HG03064 (cell line): ENCODE data around the gene ZFYVE16.
"Not testable (repeated sequence)": the region's sequence is repeated elsewhere in the genome, so short reads cannot be mapped to it uniquely, and the experiment has no call there.

Source experiments
- ATAC-seq: cut with Tn5 transposase; IDR thresholded peaks from one replicate; pipeline ENCODE4 v1.9.1; 2021; ENCODE audit warnings: low read depth; ENCODE audit not compliant: unreplicated experiment

Gene ZFYVE16

GRCh38 chr5:80407735-80408483 lies at the start of gene ZFYVE16:
Gene ZFYVE16 (plus strand): TSS chr5:80408064. CDS start chr5:80434148, 26,084 bp downstream.
- peak; percentile 84 for ATAC-seq

GRCh38 chr5:80360914-80361444 lies 46.9 kb upstream of the ZFYVE16 start:
- ATAC-seq = no peak

- no peak for ATAC-seq
Observed at GRCh38 chr5:80364892-80365291, 43.0 kb upstream of the ZFYVE16 start.

- no peak for ATAC-seq
Observed at GRCh38 chr5:80368661-80369480, 39.0 kb upstream of the ZFYVE16 start.

GRCh38 chr5:80369521-80369920 lies 38.3 kb upstream of the ZFYVE16 start:
- no peak for ATAC-seq

- ATAC-seq = no peak
Observed at GRCh38 chr5:80370390-80370789, 37.5 kb upstream of the ZFYVE16 start.

GRCh38 chr5:80372780-80373179 lies 35.1 kb upstream of the ZFYVE16 start:
- no peak for ATAC-seq

- ATAC-seq = no peak
Observed at GRCh38 chr5:80374188-80374587, 33.7 kb upstream of the ZFYVE16 start.

GRCh38 chr5:80376557-80376956 lies 31.3 kb upstream of the ZFYVE16 start:
- no peak for ATAC-seq

GRCh38 chr5:80382488-80382887 lies 25.4 kb upstream of the ZFYVE16 start:
- no peak for ATAC-seq

GRCh38 chr5:80387063-80387768 lies 20.6 kb upstream of the ZFYVE16 start:
- no peak for ATAC-seq

GRCh38 chr5:80389580-80389979 lies 18.3 kb upstream of the ZFYVE16 start:
- ATAC-seq = no peak

GRCh38 chr5:80390413-80390812 lies 17.5 kb upstream of the ZFYVE16 start:
- ATAC-seq = not testable (repeated sequence)

GRCh38 chr5:80391267-80391666 lies 16.6 kb upstream of the ZFYVE16 start:
- ATAC-seq = not testable (repeated sequence)

GRCh38 chr5:80399526-80400239 lies 8.2 kb upstream of the ZFYVE16 start:
- no peak for ATAC-seq

GRCh38 chr5:80400368-80400767 lies 7.5 kb upstream of the ZFYVE16 start:
- ATAC-seq = not testable (repeated sequence)

GRCh38 chr5:80403782-80404181 lies 4.1 kb upstream of the ZFYVE16 start:
- no peak for ATAC-seq

- ATAC-seq = peak; percentile 40
Observed at GRCh38 chr5:80406980-80407734, 707 bp upstream of the ZFYVE16 start.
